Mesenchymal stem cell (in vitro differentiated cells and primary cell): ENCODE results near the gene KLF13.

Source experiments
- DNase-seq: peaks from one replicate; pipeline ENCODE4 v3.0.0-alpha.2; 2013
- H2AFZ ChIP-seq: one replicate; pipeline ENCODE4 v1.6.1; 2013; ENCODE audit warnings: low read depth, mild to moderate bottlenecking, control low read depth, inconsistent platforms, low read length, moderate library complexity
- H2AK5ac ChIP-seq: 2 replicates; pipeline ENCODE4 v1.6.1; 2013; ENCODE audit warnings: low read length, moderate library complexity, mild to moderate bottlenecking, inconsistent platforms; ENCODE audit not compliant: severe bottlenecking
- H2BK120ac ChIP-seq: one replicate; pipeline ENCODE4 v1.6.1; 2013; ENCODE audit warnings: low read depth, mild to moderate bottlenecking, inconsistent platforms, low read length, moderate library complexity
- H2BK12ac ChIP-seq, 2 experiments: one replicate each; pipeline ENCODE4 v1.6.1; 2013; ENCODE audit warnings: inconsistent platforms in 2 of 2, low read length in 2 of 2, mild to moderate bottlenecking in 2 of 2, moderate library complexity in 2 of 2, control low read depth in 1 of 2
- H2BK15ac ChIP-seq: one replicate; pipeline ENCODE4 v1.6.1; 2013; ENCODE audit warnings: mild to moderate bottlenecking, low read depth, inconsistent platforms; ENCODE audit not compliant: poor library complexity, severe bottlenecking
- H2BK5ac ChIP-seq: 2 replicates; pipeline ENCODE4 v1.6.1; 2013; ENCODE audit warnings: low read depth, mild to moderate bottlenecking, low read length, control low read depth, inconsistent platforms; ENCODE audit not compliant: poor library complexity, severe bottlenecking
- H3K14ac ChIP-seq, 2 experiments: one replicate each; pipeline ENCODE4 v1.6.1; 2013; ENCODE audit warnings: inconsistent platforms in 2 of 2, low read length in 2 of 2, control low read depth in 1 of 2, mild to moderate bottlenecking in 1 of 2, moderate library complexity in 1 of 2
- H3K18ac ChIP-seq, 2 experiments: one replicate each; pipeline ENCODE4 v1.6.1; 2013; ENCODE audit warnings: inconsistent platforms in 2 of 2, low read length in 2 of 2, control low read depth in 1 of 2, low read depth in 1 of 2, mild to moderate bottlenecking in 1 of 2
- H3K23ac ChIP-seq, 2 experiments: one replicate each; pipeline ENCODE4 v1.6.1; 2013; ENCODE audit warnings: inconsistent platforms in 2 of 2, low read length in 2 of 2, mild to moderate bottlenecking in 2 of 2, moderate library complexity in 2 of 2, control low read depth in 1 of 2
- H3K27ac ChIP-seq: 2 replicates; pipeline ENCODE4 v1.5.1; 2013; ENCODE audit warnings: mild to moderate bottlenecking, moderate library complexity, low read length, control low read depth, inconsistent platforms; ENCODE audit not compliant: poor library complexity, severe bottlenecking
- H3K27me3 ChIP-seq, 2 experiments: 2 replicates each; pipeline versions ENCODE4 v1.6.1 to v1.7.0; 2013; ENCODE audit warnings: low read length in 2 of 2, mild to moderate bottlenecking in 2 of 2, moderate library complexity in 2 of 2, control low read depth in 1 of 2, inconsistent platforms in 1 of 2; ENCODE audit not compliant: control insufficient read depth in 1 of 2, insufficient read depth in 1 of 2
- H3K36me3 ChIP-seq, 2 experiments: 2 replicates each; pipeline versions ENCODE4 v1.6.1 to v1.7.0; 2013; ENCODE audit warnings: low read length in 2 of 2, control low read depth in 1 of 2, inconsistent platforms in 1 of 2, low read depth in 1 of 2, mild to moderate bottlenecking in 1 of 2; ENCODE audit not compliant: insufficient read depth in 2 of 2, control insufficient read depth in 1 of 2
- H3K4ac ChIP-seq, 2 experiments: one replicate each; pipeline ENCODE4 v1.6.1; 2013; ENCODE audit warnings: inconsistent platforms in 2 of 2, low read length in 2 of 2, mild to moderate bottlenecking in 2 of 2, moderate library complexity in 2 of 2, control low read depth in 1 of 2, low read depth in 1 of 2
- H3K4me1 ChIP-seq: 2 replicates; pipeline ENCODE4 v1.6.1; 2013; ENCODE audit warnings: low read depth, low read length, control low read depth; ENCODE audit not compliant: control insufficient read depth, insufficient read depth
- H3K4me2 ChIP-seq: 2 replicates; pipeline ENCODE4 v1.6.1; 2013; ENCODE audit warnings: low read length, mild to moderate bottlenecking, inconsistent platforms; ENCODE audit not compliant: poor library complexity, severe bottlenecking
- H3K4me3 ChIP-seq, 2 experiments: 2 replicates each; pipeline versions ENCODE4 v1.5.1 to v1.7.0; 2013; ENCODE audit warnings: low read length in 2 of 2, mild to moderate bottlenecking in 2 of 2, control low read depth in 1 of 2, low read depth in 1 of 2; ENCODE audit not compliant: insufficient read depth in 1 of 2
- H3K79me1 ChIP-seq: replicated peaks from 2 replicates; pipeline ENCODE4 v1.6.1; 2013; ENCODE audit warnings: mild to moderate bottlenecking, control low read depth, low read length, inconsistent platforms; ENCODE audit not compliant: poor library complexity, severe bottlenecking
- H3K9ac ChIP-seq: 2 replicates; pipeline ENCODE4 v1.7.0; 2013; ENCODE audit warnings: mild to moderate bottlenecking, low read length, moderate library complexity
- H3K9me3 ChIP-seq: 2 replicates; pipeline ENCODE4 v1.7.0; 2013; ENCODE audit warnings: mild to moderate bottlenecking, low read length; ENCODE audit not compliant: control insufficient read depth
- H4K8ac ChIP-seq: one replicate; pipeline ENCODE4 v1.6.1; 2013; ENCODE audit warnings: inconsistent platforms, mild to moderate bottlenecking, low read length, moderate library complexity
- H4K91ac ChIP-seq: one replicate; pipeline ENCODE4 v1.6.1; 2013; ENCODE audit warnings: mild to moderate bottlenecking, low read length, inconsistent platforms
- WGBS: methylation state at CpG from one replicate; pipeline ENCODE4 v1.1.7; 2013; ENCODE audit warnings: mixed read lengths; 5-methylcytosine and 5-hydroxymethylcytosine counted together

KLF13 gene

DNA sequence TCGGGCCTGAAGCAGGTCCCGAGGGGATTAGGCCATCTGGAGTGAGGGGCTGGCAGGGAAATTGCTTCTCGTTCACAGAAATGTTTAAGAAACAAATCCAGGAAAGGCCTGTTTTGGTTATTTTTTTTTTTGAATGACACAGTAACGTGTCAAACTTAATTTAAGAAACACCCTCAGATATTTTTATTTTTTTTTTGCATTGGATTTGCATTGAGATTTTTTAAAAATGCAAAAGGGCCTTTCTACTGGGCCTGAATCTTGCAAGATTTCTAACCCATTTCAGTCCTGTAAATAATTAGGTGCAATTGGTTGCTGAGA, 25.0 kb upstream of the KLF13 start:
- Histone ChIP-seq H2BK12ac (no peak overlapping the region), H3K4ac (no peak overlapping the region), H3K4me2 (no peak overlapping the region), H3K14ac (no peak overlapping the region), H3K79me1 (no peaks in the 10 kb centered on the region), H3K4me1 (peaks cover 3% of the 10 kb centered on the region), H3K27ac (no peak overlapping the region), H3K9me3 (no peaks in the 10 kb centered on the region), H4K91ac (no peak overlapping the region), H3K27me3 (peaks cover 22 to 49% of the 10 kb centered on the region in 2 experiments), H3K23ac (no peak overlapping the region), H2BK5ac (no peak overlapping the region), H2AFZ (peak overlapping the region; percentile 46), H3K9ac (no peak overlapping the region), H2BK120ac (no peak overlapping the region), H3K4me3 (no peak overlapping the region), H4K8ac (no peak overlapping the region), H2BK15ac (no peak overlapping the region), H3K36me3 (no peaks in the 10 kb centered on the region), H3K18ac (no peak overlapping the region), H2AK5ac (no peak overlapping the region)
- 24% methylated on average over 2 of the region's 4 CpGs for WGBS
- no peak for DNase-seq

- Histone ChIP-seq H3K9ac (no peak overlapping the region), H2AK5ac (no peak overlapping the region), H3K4me1 (peaks cover under 1% of the 10 kb centered on the region), H4K91ac (no peak overlapping the region), H2BK12ac (no peak overlapping the region), H2BK120ac (no peak overlapping the region), H3K18ac (no peak overlapping the region), H3K27ac (no peak overlapping the region), H2BK5ac (no peak overlapping the region), H3K4me2 (no peak overlapping the region), H2BK15ac (no peak overlapping the region), H2AFZ (no peak overlapping the region), H3K27me3 (peaks cover 20 to 49% of the 10 kb centered on the region in 2 experiments), H3K23ac (peak overlapping the region in 1 of 2 experiments; percentile 46), H3K9me3 (no peaks in the 10 kb centered on the region), H4K8ac (no peak overlapping the region), H3K79me1 (no peaks in the 10 kb centered on the region), H3K14ac (peak overlapping the region in 1 of 2 experiments; percentile 36), H3K4ac (no peak overlapping the region), H3K4me3 (no peak overlapping the region), H3K36me3 (no peaks in the 10 kb centered on the region)
- WGBS: 91% methylated on average over 13 of the region's 13 CpGs
- no peak for DNase-seq
Measured at GRCh38 chr15:31302029-31302657, 24.5 kb upstream of the KLF13 start.

GRCh38 chr15:31302778-31303725, 23.6 kb upstream of the KLF13 start:
- Histone ChIP-seq H3K4me1 (peaks cover 2% of the 10 kb centered on the region), H3K27me3 (peaks cover 22 to 49% of the 10 kb centered on the region in 2 experiments), H3K36me3 (no peaks in the 10 kb centered on the region), H2AFZ (no peak overlapping the region), H4K91ac (no peak overlapping the region), H3K18ac (no peak overlapping the region), H3K9me3 (no peaks in the 10 kb centered on the region), H2BK12ac (no peak overlapping the region), H4K8ac (no peak overlapping the region), H3K14ac (no peak overlapping the region), H3K79me1 (no peaks in the 10 kb centered on the region), H3K4me3 (no peak overlapping the region), H2AK5ac (no peak overlapping the region), H2BK15ac (no peak overlapping the region), H3K27ac (no peak overlapping the region), H2BK120ac (no peak overlapping the region), H2BK5ac (no peak overlapping the region), H3K4me2 (no peak overlapping the region), H3K9ac (no peak overlapping the region), H3K23ac (peak overlapping the region in 1 of 2 experiments; percentile 46), H3K4ac (no peak overlapping the region)
- 77% methylated on average over 11 of the region's 17 CpGs for WGBS
- DNase-seq: no peak
